HepG2 (cell line): ENCODE measurements around the gene SSU72. TPM values are rescaled to one million over a fixed set of nuclear protein-coding genes. Genes with fewer than 3 reads are reported as not detected.
A peak's percentile ranks its signal among the peaks of the same experiment; 100 is the strongest.

Experiments used
- AKNA ChIP-seq: sonication (generic); formaldehyde crosslinking; IDR thresholded peaks from 2 replicates; pipeline ENCODE4 v1.4.0; 2020; ENCODE audit warnings: missing genetic modification reagents, borderline replicate concordance
- BORCS8-MEF2B ChIP-seq: sonication (generic); formaldehyde crosslinking; IDR thresholded peaks from 2 replicates; pipeline ENCODE4 v1.8.0; 2022; ENCODE audit warnings: mild to moderate bottlenecking, missing genetic modification reagents
- HNF1B ChIP-seq: sonication (generic); formaldehyde crosslinking; IDR thresholded peaks from 2 replicates; pipeline ENCODE4 v1.5.1; 2020; ENCODE audit warnings: mild to moderate bottlenecking, moderate library complexity, missing genetic modification reagents
- JUN ChIP-seq: sonication (generic); formaldehyde crosslinking; IDR thresholded peaks from 2 replicates; pipeline ENCODE4 v1.4.0; 2020; ENCODE audit warnings: mild to moderate bottlenecking, missing genetic modification reagents
- MNT ChIP-seq: fragments of 450-650 bp; IDR thresholded peaks from 2 replicates; pipeline ENCODE4 v1.6.1; 2016
- RBAK ChIP-seq: sonication (generic); formaldehyde crosslinking; IDR thresholded peaks from 2 replicates; pipeline ENCODE4 v1.5.1; 2020; ENCODE audit warnings: mild to moderate bottlenecking, missing genetic modification reagents
- RELA ChIP-seq: sonication (generic); formaldehyde crosslinking; IDR thresholded peaks from 2 replicates; pipeline ENCODE4 v1.4.0; 2020; ENCODE audit warnings: missing genetic modification reagents
- RXRB ChIP-seq: IDR thresholded peaks from 2 replicates; pipeline ENCODE4 v1.6.1; 2016; ENCODE audit warnings: borderline replicate concordance, missing genetic modification reagents, missing compliant biosample characterization
- TFDP1 ChIP-seq: IDR thresholded peaks from 2 replicates; pipeline ENCODE4 v1.6.1; 2016; ENCODE audit warnings: missing compliant biosample characterization, missing genetic modification reagents, borderline replicate concordance
- ZFYVE20 ChIP-seq: sonication (generic); formaldehyde crosslinking; IDR thresholded peaks from 2 replicates; pipeline ENCODE4 v1.8.0; 2023; ENCODE audit warnings: low read depth, mild to moderate bottlenecking, moderate library complexity, missing genetic modification reagents, borderline replicate concordance
- ZNF672 ChIP-seq: sonication (generic); formaldehyde crosslinking; IDR thresholded peaks from 2 replicates; pipeline ENCODE4 v1.8.1; 2022; ENCODE audit warnings: missing genetic modification reagents
- ZNF687 ChIP-seq: sonication (generic); formaldehyde crosslinking; IDR thresholded peaks from 2 replicates; pipeline ENCODE4 v1.5.1; 2020; ENCODE audit warnings: mild to moderate bottlenecking, missing genetic modification reagents, moderate library complexity
- ZNF775 ChIP-seq: sonication (generic); formaldehyde crosslinking; IDR thresholded peaks from 2 replicates; pipeline ENCODE4 v1.4.0; 2020; ENCODE audit warnings: missing genetic modification reagents, mild to moderate bottlenecking, moderate library complexity, borderline replicate concordance
- ZNF776 ChIP-seq: sonication (generic); formaldehyde crosslinking; IDR thresholded peaks from 2 replicates; pipeline ENCODE4 v1.4.0; 2020; ENCODE audit warnings: mild to moderate bottlenecking, missing genetic modification reagents
- polyA plus RNA-seq, 8 experiments: library from polyadenylated mRNA; depleted of rRNA in 3 of 8; stranded (reverse) in 7 of 8; unstranded in 1 of 8; fragments of >200 nt; fragmentation: Illumina TruSeq in 4 of 8; extraction: Trizol in 4 of 8; gene quantifications; 2 replicates each; pipeline versions ENCODE4 v1.2.1 to v1.2.3, GENCODE V29; 2011 to 2016; ENCODE audit warnings: low read depth in 4 of 8, missing spikeins in 1 of 8, mixed read lengths in 1 of 8; ENCODE audit not compliant: insufficient read depth in 1 of 8
- total RNA-seq, 5 experiments: library from RNA; depleted of rRNA; stranded (reverse); fragments of >200 nt; fragmentation: Illumina TruSeq; extraction: Trizol; gene quantifications; 2 replicates each; pipeline ENCODE4 v1.2.3, GENCODE V29; 2016; ENCODE audit warnings: low read depth in 1 of 5

The SSU72 gene
- total and polyA plus RNA-seq, 2 of the 13 experiments (the other 11 are each of a cell fraction or from before 2014, with no cell fraction given), result 42.8 to 67.1 TPM

- TF ChIP-seq TFDP1 (CRISPR knock-in tag) (peak; percentile 39; the same call in 1 of the 2 replicates), BORCS8-MEF2B (peak; percentile 71; the same call in 1 of the 2 replicates), RBAK (CRISPR knock-in tag) (no peak), ZNF775 (CRISPR knock-in tag) (0 out of 2 replicates have a peak, but pooled peaks have one; percentile 78), ZNF776 (CRISPR knock-in tag) (no peak), ZNF672 (CRISPR knock-in tag) (no peak), AKNA (CRISPR knock-in tag) (no peak), RXRB (CRISPR knock-in tag) (no peak), ZNF687 (peak; percentile 73), ZFYVE20 (CRISPR knock-in tag) (0 out of 2 replicates have a peak, but pooled peaks have one; percentile 14), JUN (CRISPR knock-in tag) (0 out of 2 replicates have a peak, but pooled peaks have one; percentile 26), RELA (CRISPR knock-in tag) (no peak), HNF1B (peak; percentile 33; the same call in 1 of the 2 replicates), MNT (peak; percentile 70)
Measured at GRCh38 chr1:1615256-1616044, 40.8 kb upstream of the SSU72 start, which contains the start of gene MIB2 (continued).
